Left cardiac atrium (tissue), 4 donors: Measurements from ENCODE around the gene CXCL14. TPM values are rescaled to one million over a fixed set of nuclear protein-coding genes. Genes with fewer than 3 reads are reported as not detected.

Experiments used
- ATAC-seq, 2 donors: fragments of 200-7000 bp; cut with Tn5 transposase; one replicate each; pipeline ENCODE4 v1.9.1; 2020; ENCODE audit warnings: mild to moderate bottlenecking in 2 of 2, moderate library complexity in 2 of 2
- DNase-seq: peaks from one replicate; pipeline ENCODE4 v3.0.0-alpha.2; 2020
- intact Hi-C, 2 donors: fragments of 100-400 bp; cut with DNase I; formaldehyde crosslinking; loops; one replicate each; pipeline versions ENCODE4 v1.14.1 to v1.15.1; 2022 to 2023
- total RNA-seq, 2 donors: library from RNA; stranded (reverse); fragmentation: NEBNext Ultra II Directional; extraction: Animal tissue kit (Norgen Biotek cat#: 25700); gene quantifications; one replicate each; pipeline ENCODE4 v1.2.1, GENCODE V29; 2021
- donor health status: DM: no; HTN: yes; CAD: no.
- donor health status: DM: no; HTN: yes; CAD: no; lungs with severe emphysema.
- donor health status: DM: yes; HTN: yes; CAD: no.
- donor health status: Dilated cardiomyopathy.

CXCL14 gene
- total RNA-seq, 2 donors from 2014 or later = 11.2 to 11.7 TPM

- ATAC-seq (peak in 1 of 2 donors; percentile 22), DNase-seq (no peak)
- intact Hi-C loops = no loop called here
Measured at GRCh38 chr5:135553688-135554462, 24.9 kb downstream of the CXCL14 start.

GRCh38 chr5:135551593-135552447 is 27.0 kb downstream of the CXCL14 start:
- peak; percentile 59 for DNase-seq
- intact Hi-C loops = loop anchor here (1.0 to 2.0 kb wide), 2 partner anchors 86 to 89 kb away; no protein-coding TSS in a partner anchor
- peak; percentile 82 to 86 for ATAC-seq

- intact Hi-C loops = no loop called here
- no peak for DNase-seq
- ATAC-seq = no peak
Measured at GRCh38 chr5:135549413-135549812, 29.4 kb downstream of the CXCL14 start.

- ATAC-seq = no peak
- intact Hi-C loops = no loop called here
- DNase-seq = no peak
Measured at GRCh38 chr5:135547590-135548254, 31.1 kb downstream of the CXCL14 start.

GRCh38 chr5:135546912-135547311 is 31.9 kb downstream of the CXCL14 start:
- ATAC-seq (no peak), DNase-seq (no peak)
- intact Hi-C loops = no loop called here

GRCh38 chr5:135546101-135546500 is 32.7 kb downstream of the CXCL14 start:
- DNase-seq (no peak), ATAC-seq (no peak)
- intact Hi-C loops = no loop called here

GRCh38 chr5:135545099-135545498 is 33.7 kb downstream of the CXCL14 start:
- intact Hi-C loops = no loop called here

GRCh38 chr5:135543485-135544304 is 35.1 kb downstream of the CXCL14 start:
- intact Hi-C loops = no loop called here
- ATAC-seq (peak; percentile 58 to 68), DNase-seq (peak; percentile 46)

More at GRCh38 chr5:135545099-135545498, 33.7 kb downstream of the CXCL14 start:
- DNase-seq (no peak), ATAC-seq (no peak)

- DNase-seq (no peak), ATAC-seq (no peak)
- intact Hi-C loops = no loop called here
Measured at GRCh38 chr5:135543001-135543484, 35.7 kb downstream of the CXCL14 start.

- ATAC-seq = no peak
Measured at GRCh38 chr5:135541807-135542502, 36.8 kb downstream of the CXCL14 start.

GRCh38 chr5:135539430-135540005 is 39.3 kb downstream of the CXCL14 start:
- DNase-seq = no peak
- ATAC-seq = no peak
- intact Hi-C loops = no loop called here

More at GRCh38 chr5:135541807-135542502, 36.8 kb downstream of the CXCL14 start:
- DNase-seq = no peak
- intact Hi-C loops = no loop called here

GRCh38 chr5:135538261-135538660 is 40.5 kb downstream of the CXCL14 start:
- ATAC-seq (no peak), DNase-seq (no peak)
- intact Hi-C loops = no loop called here

GRCh38 chr5:135537745-135538144 is 41.0 kb downstream of the CXCL14 start:
- DNase-seq = no peak
- no peak for ATAC-seq
- intact Hi-C loops = no loop called here

GRCh38 chr5:135537271-135537670 is 41.5 kb downstream of the CXCL14 start:
- no peak for DNase-seq
- no peak for ATAC-seq
- intact Hi-C loops = no loop called here

GRCh38 chr5:135535820-135536801 is 42.7 kb downstream of the CXCL14 start, which contains the start of gene NEUROG1:
NEUROG1 (minus strand) TSS chr5:135535964; CDS start chr5:135535690, 274 bp downstream.
- intact Hi-C loops = no loop called here
- ATAC-seq (no peak), DNase-seq (no peak)

GRCh38 chr5:135535420-135535819 is 43.4 kb downstream of the CXCL14 start:
- ATAC-seq (no peak), DNase-seq (no peak)
- intact Hi-C loops = no loop called here
